IMR-90 (cell line): Measurements from ENCODE around the gene NELL1. TPM values are rescaled to one million over a fixed set of nuclear protein-coding genes. Genes with fewer than 3 reads are reported as not detected.

Experiments used
- ATAC-seq: fragments of 200-7000 bp; cut with Tn5 transposase; 2 replicates; pipeline ENCODE4 v1.9.1; 2020; ENCODE audit warnings: low read depth, mild to moderate bottlenecking, moderate library complexity
- BruUV-seq: library from RNA; stranded (reverse); fragments of 400-500 nt; replicated peaks from 2 replicates; lab custom pipeline; 2021; lab: Mats Ljungman, UMichigan
- CTCF ChIA-PET: fragments of 300-600 bp; formaldehyde crosslinking; extraction: SDS; loops from one replicate; lab custom pipeline; 2021; ENCODE audit warnings: antibody characterized with exemption; lab: Yijun Ruan, JAX
- POLR2A ChIA-PET: fragments of 300-600 bp; sonication (Branson Sonifier 250); formaldehyde crosslinking; loops from one replicate; lab custom pipeline; 2022; ENCODE audit warnings: antibody characterized with exemption; ENCODE audit not compliant: unreplicated experiment; lab: Charles Lee
- DNase-seq: peaks from one replicate; pipeline ENCODE4 v3.0.0; 2013
- H2AFZ ChIP-seq: replicated peaks from 2 replicates; pipeline ENCODE3; 2013; ENCODE audit warnings: low read length, mild to moderate bottlenecking; ENCODE audit not compliant: poor library complexity
- H2AK5ac ChIP-seq: 2 replicates; pipeline ENCODE4 v1.6.1; 2013; ENCODE audit warnings: low read depth, low read length, inconsistent platforms
- H2AK9ac ChIP-seq: replicated peaks from 2 replicates; pipeline ENCODE3; 2013; ENCODE audit warnings: mild to moderate bottlenecking, low read depth, low read length, moderate library complexity; ENCODE audit not compliant: poor library complexity
- H2BK120ac ChIP-seq: 2 replicates; pipeline ENCODE4 v1.6.1; 2013; ENCODE audit warnings: low read depth, low read length, inconsistent platforms
- H2BK15ac ChIP-seq: 3 replicates; pipeline ENCODE4 v1.6.1; 2013; ENCODE audit warnings: low read depth, low read length, inconsistent platforms
- H2BK20ac ChIP-seq: 2 replicates; pipeline ENCODE4 v1.6.1; 2013; ENCODE audit warnings: low read depth, mild to moderate bottlenecking, inconsistent platforms, low read length, moderate library complexity
- H2BK5ac ChIP-seq: 2 replicates; pipeline ENCODE4 v1.6.1; 2013; ENCODE audit warnings: mild to moderate bottlenecking, low read depth, low read length, inconsistent platforms; ENCODE audit not compliant: poor library complexity, severe bottlenecking
- H3K14ac ChIP-seq: replicated peaks from 2 replicates; pipeline ENCODE4 v1.6.1; 2013; ENCODE audit warnings: low read depth, low read length, inconsistent platforms
- H3K18ac ChIP-seq: 2 replicates; pipeline ENCODE4 v1.6.1; 2013; ENCODE audit warnings: low read depth, low read length, control low read depth
- H3K23ac ChIP-seq: 2 replicates; pipeline ENCODE4 v1.6.1; 2013; ENCODE audit warnings: low read depth, low read length, inconsistent platforms
- H3K27ac ChIP-seq: 2 replicates; pipeline ENCODE4 v1.5.1; 2013; ENCODE audit warnings: mild to moderate bottlenecking, control low read depth, low read length; ENCODE audit not compliant: insufficient read depth
- H3K27me3 ChIP-seq: 2 replicates; pipeline ENCODE4 v1.6.1; 2013; ENCODE audit warnings: low read length; ENCODE audit not compliant: control insufficient read depth, insufficient read depth
- H3K36me3 ChIP-seq: 2 replicates; pipeline ENCODE4 v1.6.1; 2013; ENCODE audit warnings: low read length, mixed read lengths; ENCODE audit not compliant: control insufficient read depth, insufficient read depth
- H3K4ac ChIP-seq: 2 replicates; pipeline ENCODE4 v1.6.1; 2013; ENCODE audit warnings: low read depth, low read length, inconsistent platforms
- H3K4me1 ChIP-seq: 2 replicates; pipeline ENCODE4 v1.6.1; 2013; ENCODE audit warnings: low read length, mixed read lengths; ENCODE audit not compliant: control insufficient read depth, insufficient read depth
- H3K4me2 ChIP-seq: 2 replicates; pipeline ENCODE4 v1.6.1; 2013; ENCODE audit warnings: low read depth, mild to moderate bottlenecking, control low read depth, low read length, moderate library complexity
- H3K4me3 ChIP-seq: 2 replicates; pipeline ENCODE4 v1.5.1; 2013; ENCODE audit warnings: low read depth, mild to moderate bottlenecking, control low read depth, low read length, moderate library complexity; ENCODE audit not compliant: insufficient read depth
- H3K56ac ChIP-seq: 2 replicates; pipeline ENCODE4 v1.6.1; 2013; ENCODE audit warnings: low read length, inconsistent platforms; ENCODE audit not compliant: insufficient read depth; ENCODE audit errors: extremely low read depth
- H3K79me1 ChIP-seq, 2 experiments: 2 replicates each; pipeline ENCODE4 v1.6.1; 2013; ENCODE audit warnings: low read length in 2 of 2, inconsistent platforms in 1 of 2, low read depth in 1 of 2
- H3K9ac ChIP-seq: 2 replicates; pipeline ENCODE4 v1.6.1; 2013; ENCODE audit warnings: low read depth, low read length, control low read depth
- H3K9me1 ChIP-seq: 2 replicates; pipeline ENCODE4 v1.6.1; 2013; ENCODE audit warnings: low read length, inconsistent platforms; ENCODE audit not compliant: insufficient read depth
- H3K9me3 ChIP-seq: 2 replicates; pipeline ENCODE4 v1.6.1; 2013; ENCODE audit warnings: low read length; ENCODE audit not compliant: control insufficient read depth, insufficient read depth
- H4K20me1 ChIP-seq: 2 replicates; pipeline ENCODE4 v1.6.1; 2013; ENCODE audit warnings: low read length, inconsistent platforms; ENCODE audit not compliant: insufficient read depth
- H4K5ac ChIP-seq: 2 replicates; pipeline ENCODE4 v1.6.1; 2013; ENCODE audit warnings: mild to moderate bottlenecking, low read depth, low read length, control low read depth
- H4K8ac ChIP-seq, 2 experiments: 2 replicates each; pipeline ENCODE4 v1.6.1; 2013; ENCODE audit warnings: low read depth in 2 of 2, low read length in 2 of 2, control low read depth in 1 of 2, inconsistent platforms in 1 of 2
- H4K91ac ChIP-seq: 2 replicates; pipeline ENCODE4 v1.6.1; 2013; ENCODE audit warnings: low read depth, low read length, inconsistent platforms; ENCODE audit not compliant: insufficient read depth
- BHLHE40 ChIP-seq: fragments of 150-350 bp; IDR thresholded peaks from 2 replicates; pipeline ENCODE4 v1.6.1; 2016; ENCODE audit warnings: mild to moderate bottlenecking, low read depth, low read length
- CEBPB ChIP-seq: IDR thresholded peaks from 2 replicates; pipeline ENCODE4 v1.6.1; 2012; ENCODE audit warnings: low read depth, low read length, improper control_type of control experiment
- CHD1 ChIP-seq: IDR thresholded peaks from 2 replicates; pipeline ENCODE4 v1.6.1; 2012; ENCODE audit warnings: low read depth, low read length, improper control_type of control experiment
- CTCF ChIP-seq: conservative IDR thresholded peaks from 2 replicates; pipeline ENCODE4 v1.5.1; 2012; ENCODE audit warnings: mild to moderate bottlenecking, low read depth, low read length, improper control_type of control experiment
- ELK1 ChIP-seq: fragments of 150-350 bp; IDR thresholded peaks from 2 replicates; pipeline ENCODE4 v1.6.1; 2016; ENCODE audit warnings: low read depth, mild to moderate bottlenecking, low read length, moderate library complexity, borderline replicate concordance
- FOS ChIP-seq: fragments of 150-350 bp; IDR thresholded peaks from 2 replicates; pipeline ENCODE4 v1.6.1; 2016; ENCODE audit warnings: low read depth, low read length
- MAFK ChIP-seq: IDR thresholded peaks from 2 replicates; pipeline ENCODE4 v1.6.1; 2012; ENCODE audit warnings: low read depth, low read length, improper control_type of control experiment
- MAZ ChIP-seq: IDR thresholded peaks from 2 replicates; pipeline ENCODE4 v1.6.1; 2012; ENCODE audit warnings: low read depth, mild to moderate bottlenecking, low read length, improper control_type of control experiment, moderate library complexity, borderline replicate concordance
- MXI1 ChIP-seq: IDR thresholded peaks from 2 replicates; pipeline ENCODE4 v1.6.1; 2012; ENCODE audit warnings: low read depth, mild to moderate bottlenecking, low read length, moderate library complexity, borderline replicate concordance
- NFE2L2 ChIP-seq: fragments of 150-350 bp; IDR thresholded peaks from 2 replicates; pipeline ENCODE4 v1.6.1; 2016; ENCODE audit warnings: low read depth, mild to moderate bottlenecking, low read length
- POLR2A ChIP-seq: IDR thresholded peaks from 2 replicates; pipeline ENCODE4 v1.6.1; 2012; ENCODE audit warnings: mild to moderate bottlenecking, low read depth, low read length
- RAD21 ChIP-seq: IDR thresholded peaks from 2 replicates; pipeline ENCODE4 v1.6.1; 2012; ENCODE audit warnings: low read length, improper control_type of control experiment
- RCOR1 ChIP-seq: IDR thresholded peaks from 2 replicates; pipeline ENCODE4 v1.6.1; 2012; ENCODE audit warnings: mild to moderate bottlenecking, low read length, improper control_type of control experiment; ENCODE audit not compliant: insufficient replicate concordance
- RFX5 ChIP-seq: IDR thresholded peaks from 2 replicates; pipeline ENCODE4 v1.8.0; 2012; ENCODE audit warnings: low read depth, mild to moderate bottlenecking, low read length, moderate library complexity
- SMC3 ChIP-seq: fragments of 150-350 bp; IDR thresholded peaks from 2 replicates; pipeline ENCODE4 v1.6.1; 2016; ENCODE audit warnings: low read depth, mild to moderate bottlenecking, antibody characterized with exemption, low read length, moderate library complexity
- USF2 ChIP-seq: fragments of 150-350 bp; IDR thresholded peaks from 2 replicates; pipeline ENCODE4 v1.6.1; 2017; ENCODE audit warnings: mild to moderate bottlenecking, antibody characterized with exemption, low read length, low read depth
- WGBS, 2 experiments: methylation state at CpG; one replicate each; pipeline versions ENCODE4 v1.1.5 to v1.1.7; 2013; ENCODE audit warnings: missing lambda C conversion rate in 2 of 2; ENCODE audit not compliant: insufficient read length in 1 of 2; ENCODE audit errors: extremely low coverage in 2 of 2; 5-methylcytosine and 5-hydroxymethylcytosine counted together
- dilution Hi-C: fragments of 300-500 bp; cut with HindIII; formaldehyde crosslinking; loops from one replicate; pipeline ENCODE4 v1.14.3; 2018; ENCODE audit warnings: low sequenced_read_pairs; ENCODE audit not compliant: unreplicated experiment
- in situ Hi-C: fragments of 300-500 bp; cut with MboI; formaldehyde crosslinking; loops from 3 replicates; pipeline ENCODE4 v1.14.3; 2019; ENCODE audit warnings: low sequenced_read_pairs, inconsistent platforms, mixed read lengths
- intact Hi-C: fragments of 100-400 bp; cut with micrococcal nuclease; formaldehyde crosslinking; loops from 2 replicates; pipeline ENCODE4 v1.10.0; 2022
- polyA plus RNA-seq, 3 experiments: library from polyadenylated mRNA; depleted of rRNA; stranded (reverse); fragments of >200 nt; gene quantifications; 2 replicates each; pipeline ENCODE4 v1.2.3, GENCODE V29; 2012; ENCODE audit warnings: low replicate concordance in 1 of 3
- total RNA-seq: library from RNA; depleted of rRNA; stranded (reverse); fragments of >200 nt; gene quantifications from 2 replicates; pipeline ENCODE4 v1.2.3, GENCODE V29; 2012

NELL1 gene
- total and polyA plus RNA-seq, 2 of the 4 experiments (the other 2 are of a cell fraction), result not detected

GRCh38 chr11:21566521-21567117 is 897.2 kb downstream of the NELL1 start:
- BruUV-seq, result no TSS peak
- Histone ChIP-seq H4K5ac (no peak overlapping the region), H4K91ac (no peak overlapping the region), H4K20me1 (no peaks in the 10 kb centered on the region), H3K14ac (no peak overlapping the region), H3K27me3 (no peaks in the 10 kb centered on the region), H3K4me3 (no peak overlapping the region), H2AFZ (no peak overlapping the region), H3K9ac (no peak overlapping the region), H3K27ac (no peak overlapping the region), H2AK9ac (no peak overlapping the region), H3K9me1 (no peaks in the 10 kb centered on the region), H3K79me1 (no peaks in the 10 kb centered on the region), H3K9me3 (peaks cover 3% of the 10 kb centered on the region; the same call in 1 of the 2 replicates), H2AK5ac (no peak overlapping the region), H3K4ac (no peak overlapping the region), H2BK120ac (no peak overlapping the region), H2BK5ac (no peak overlapping the region), H2BK20ac (no peak overlapping the region), H3K56ac (no peak overlapping the region), H3K23ac (no peak overlapping the region), H3K4me2 (no peak overlapping the region), H3K18ac (no peak overlapping the region), H2BK15ac (no peak overlapping the region), H4K8ac (no peak overlapping the region), H3K4me1 (no peaks in the 10 kb centered on the region), H3K36me3 (no peaks in the 10 kb centered on the region)
- ChIA-PET CTCF (interaction anchor here (0.8 kb wide), 1 partner anchor 29 kb away, joined by 3 read pairs; no protein-coding TSS in a partner anchor), POLR2A (interaction anchor here (0.6 kb wide), 1 partner anchor 255 kb away, joined by 4 read pairs; no protein-coding TSS in a partner anchor)
- intact Hi-C loops, result no loop called here
- WGBS, 2 experiments, result no CpG with 5 or more reads among the region's 2 CpGs
- no peak for ATAC-seq
- DNase-seq, result no peak
- dilution Hi-C loops, result no loop called here
- in situ Hi-C loops, result no loop called here
- TF ChIP-seq MAZ (no peak), POLR2A (no peak), RAD21 (no peak), CTCF (no peak), USF2 (no peak), RFX5 (no peak), SMC3 (no peak), CEBPB (no peak), ELK1 (no peak), CHD1 (no peak), MAFK (no peak), FOS (no peak), NFE2L2 (no peak), BHLHE40 (no peak), RCOR1 (no peak), MXI1 (no peak)
